ENCODE measurements around the gene EVPL. TPM values are rescaled to one million over a fixed set of nuclear protein-coding genes. Genes with fewer than 3 reads are reported as not detected.

Gene EVPL
- total RNA-seq, 1 donor from 2014 or later, result 14.4 TPM

DNA sequence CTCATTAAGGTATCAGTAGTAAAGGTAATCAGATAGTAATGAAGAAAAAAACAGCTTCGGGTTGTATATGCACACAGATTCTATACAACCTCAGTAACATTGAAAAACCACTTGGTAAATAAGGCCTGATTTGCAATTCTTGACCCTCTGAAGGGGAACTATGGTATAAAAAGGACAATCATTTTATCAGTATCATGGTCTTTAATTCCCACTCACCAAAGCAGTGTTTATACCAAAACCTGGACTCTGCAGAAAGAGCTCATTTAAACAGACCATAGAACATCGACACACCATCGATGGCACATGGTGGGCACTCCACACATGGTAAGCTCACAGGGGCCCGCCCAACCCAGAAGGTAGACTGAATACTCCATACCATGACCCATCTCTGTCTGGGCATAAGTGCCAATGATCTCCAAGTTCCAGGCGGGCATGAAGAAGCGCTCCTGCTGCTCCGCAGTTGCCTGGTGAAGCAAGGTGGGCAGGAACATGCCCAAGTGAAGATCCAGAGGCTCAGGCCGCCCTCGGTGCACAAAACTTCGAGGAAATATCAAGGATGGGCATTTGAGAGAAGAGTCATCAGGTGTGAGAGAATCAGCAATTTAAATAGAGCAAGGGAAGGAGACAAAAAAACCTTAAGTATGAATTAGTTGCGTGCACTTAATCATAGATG, 67.1 kb downstream of the EVPL start:
- DNase-seq (ENCODE audit: low read depth), result no peak

DNA sequence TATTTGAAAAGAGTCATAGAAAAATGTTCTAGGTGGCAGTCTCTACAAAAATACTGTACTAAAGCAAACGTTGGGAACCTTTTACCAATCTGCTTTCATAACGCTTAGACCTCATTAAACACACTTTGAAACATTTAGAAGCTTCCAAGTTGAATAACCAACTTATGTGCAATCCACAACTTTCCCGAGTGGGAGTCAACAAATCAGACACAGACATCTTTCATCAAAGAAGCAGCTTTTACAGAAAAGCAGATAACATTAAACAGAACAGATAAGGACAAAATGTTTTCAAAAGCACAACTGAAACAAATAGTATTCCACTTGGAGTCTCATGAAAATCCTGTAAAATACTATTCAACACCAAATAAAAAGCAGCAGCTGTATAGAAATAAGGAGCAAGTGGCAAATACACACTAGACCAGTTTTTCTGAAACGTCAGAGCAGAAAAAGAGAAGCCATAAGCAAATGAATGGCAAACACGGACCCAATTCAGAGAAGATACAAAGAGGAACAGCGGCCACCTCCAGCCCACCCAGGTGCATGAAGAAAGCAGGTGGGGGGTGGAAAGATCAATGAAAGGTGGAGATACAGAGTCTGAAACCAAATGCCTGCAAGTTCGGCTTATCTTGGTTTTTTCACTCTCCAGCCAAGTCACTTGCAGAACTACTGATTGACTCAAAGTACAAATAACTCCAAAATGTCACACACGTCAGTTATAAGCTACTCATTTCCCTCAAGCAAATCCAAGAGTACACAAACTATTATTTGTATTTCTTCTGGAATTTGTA, 67.9 kb downstream of the EVPL start:
- no peak for DNase-seq (ENCODE audit: low read depth)

Other genes with a start within 250 kb of the EVPL start
- gene UNK, start 242.5 kb downstream of the EVPL start, total RNA-seq, result 6.6 and 17.2 TPM in 2 replicates
- gene UNC13D, start 182.9 kb downstream of the EVPL start, total RNA-seq, result 0.70 and 0.87 TPM in 2 replicates
- gene WBP2, start 172.0 kb downstream of the EVPL start, total RNA-seq, result 21.2 and 37.5 TPM in 2 replicates
- gene TRIM47, start 148.7 kb downstream of the EVPL start, total RNA-seq, result 36.9 and 39.9 TPM in 2 replicates
- gene TRIM65, start 130.4 kb downstream of the EVPL start, total RNA-seq, result 14.7 and 16.5 TPM in 2 replicates
- gene MRPL38, start 122.4 kb downstream of the EVPL start, total RNA-seq, result 32.1 and 33.9 TPM in 2 replicates
- 3.6 and 10.9 TPM in 2 replicates for gene FBF1, start 86.3 kb downstream of the EVPL start, total RNA-seq
- gene ACOX1, start 48.1 kb downstream of the EVPL start, total RNA-seq, result 96.4 and 104 TPM in 2 replicates
- gene TEN1, start 48.1 kb downstream of the EVPL start, total RNA-seq, result 15.5 and 17.2 TPM in 2 replicates
- gene CDK3, start 26.5 kb downstream of the EVPL start, total RNA-seq, result 0.87 and 3.0 TPM in 2 replicates
- 21.9 and 85.4 TPM in 2 replicates for gene SRP68, start 45.2 kb upstream of the EVPL start, total RNA-seq
- gene GALR2, start 47.5 kb upstream of the EVPL start, total RNA-seq, result 0.10 TPM in 1 of 2 replicates, not detected in the other
- not detected in 2 replicates for gene ZACN, start 51.9 kb upstream of the EVPL start, total RNA-seq
- 74.1 and 116 TPM in 2 replicates for gene EXOC7, start 76.5 kb upstream of the EVPL start, total RNA-seq
- gene FOXJ1, start 113.9 kb upstream of the EVPL start, total RNA-seq, result 0.17 and 1.1 TPM in 2 replicates
- gene RNF157, start 213.2 kb upstream of the EVPL start, total RNA-seq, result 2.1 and 3.6 TPM in 2 replicates
- gene UBALD2, start 238.0 kb upstream of the EVPL start, total RNA-seq, result 2.9 and 3.3 TPM in 2 replicates